Prostate gland (tissue), 2 donors: ENCODE results near the gene KLC4.

Experiments used
- CTCF ChIP-seq, 4 experiments: fragments of 200-600 bp in 2 of 4; fragments of 450-650 bp in 2 of 4; sonication (generic) in 2 of 4; IDR thresholded peaks; 1 replicate in 3 of 4; 2 replicates in 1 of 4; pipeline ENCODE4 v1.5.1; 2016 to 2019; ENCODE audit warnings: antibody characterized with exemption in 4 of 4, mild to moderate bottlenecking in 2 of 4, moderate library complexity in 2 of 4
- POLR2A ChIP-seq: fragments of 450-650 bp; IDR thresholded peaks from one replicate; pipeline ENCODE4 v1.6.1; 2016; ENCODE audit warnings: antibody characterized with exemption, mild to moderate bottlenecking
- POLR2AphosphoS5 ChIP-seq: sonication (generic); formaldehyde crosslinking; IDR thresholded peaks from one replicate; pipeline ENCODE4 v1.6.1; 2017; ENCODE audit warnings: antibody characterized with exemption

- TF ChIP-seq CTCF (IDR thresholded peaks at IDR 0.05) (no peak), POLR2A (peak; percentile 58), POLR2AphosphoS5 (peak; percentile 100)
Measured at GRCh38 chr6:43013843-43014433, 45.5 kb upstream of the KLC4 start, which contains the start of the genes KLHDC3 and MEA1.
